Measurements from ENCODE around the gene ARSJ. TPM values are rescaled to one million over a fixed set of nuclear protein-coding genes. Genes with fewer than 3 reads are reported as not detected.

ARSJ gene
- total RNA-seq, 1 experiment from 2014 or later: not detected

DNA sequence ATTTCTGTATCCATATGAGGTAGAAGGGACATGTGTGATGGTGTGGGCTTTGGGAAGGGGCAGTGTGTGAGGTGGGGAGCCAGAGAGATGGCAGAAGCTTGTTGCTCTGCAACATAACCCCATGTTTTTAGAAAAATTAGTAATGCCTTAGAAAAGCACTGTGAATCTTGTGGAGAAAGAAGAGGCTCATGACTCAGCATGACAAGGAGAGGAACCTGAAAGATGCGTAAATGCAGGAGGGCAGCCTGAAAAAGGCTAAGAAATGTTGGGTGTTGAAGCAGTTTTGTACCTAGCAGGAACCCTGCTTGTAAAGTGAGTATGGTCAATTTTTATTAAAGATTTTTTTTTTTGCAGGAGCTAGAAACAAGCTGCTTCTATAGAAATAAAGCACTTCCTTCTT is 59.8 kb downstream of the ARSJ start:
- no peak for DNase-seq (ENCODE audit: low spot score)
- in situ Hi-C loops (cut with HindIII; ENCODE audit: low sequenced_read_pairs): no loop called here

DNA sequence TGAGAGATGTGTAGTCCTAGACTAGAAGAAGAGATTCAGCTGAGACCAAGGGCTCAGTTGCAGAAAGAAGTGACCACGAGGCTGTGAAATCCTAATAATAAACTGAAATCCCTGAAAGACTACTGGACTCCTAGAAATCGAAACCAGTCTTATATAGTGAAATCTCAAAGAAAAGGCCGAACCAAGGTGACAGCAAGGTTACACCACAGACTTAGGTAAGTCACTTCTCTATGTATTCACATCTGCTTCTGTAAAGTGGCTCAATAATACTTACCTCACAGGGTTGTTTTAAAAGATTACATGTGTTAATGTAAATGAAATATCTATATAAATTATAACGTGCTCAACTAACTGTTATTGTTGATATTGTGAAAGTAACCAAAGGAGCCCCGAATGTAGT is 60.3 kb downstream of the ARSJ start:
- no peak for DNase-seq (ENCODE audit: low spot score)
- in situ Hi-C loops (cut with HindIII; ENCODE audit: low sequenced_read_pairs): no loop called here

DNA sequence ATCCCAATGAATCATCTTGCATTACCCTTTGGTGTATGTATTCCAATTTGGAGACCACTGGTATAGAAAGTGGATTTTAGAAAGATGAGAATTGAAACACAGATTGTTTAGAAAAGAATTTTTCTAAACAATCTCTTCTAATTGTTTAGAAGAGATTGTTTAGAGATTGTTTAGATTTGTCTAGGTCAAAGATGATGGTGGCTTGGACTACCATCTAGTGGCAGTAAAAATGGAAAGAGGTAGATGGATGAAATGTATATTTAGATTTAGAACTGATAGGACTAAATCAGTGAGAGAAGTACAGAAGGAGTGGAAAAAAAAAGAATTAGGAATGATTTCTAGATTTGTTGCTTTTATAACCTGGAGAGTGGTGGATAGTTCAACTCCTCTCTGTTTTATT is 70.6 kb downstream of the ARSJ start:
- DNase-seq (ENCODE audit: low spot score): no peak
- in situ Hi-C loops (cut with HindIII; ENCODE audit: low sequenced_read_pairs): no loop called here

DNA sequence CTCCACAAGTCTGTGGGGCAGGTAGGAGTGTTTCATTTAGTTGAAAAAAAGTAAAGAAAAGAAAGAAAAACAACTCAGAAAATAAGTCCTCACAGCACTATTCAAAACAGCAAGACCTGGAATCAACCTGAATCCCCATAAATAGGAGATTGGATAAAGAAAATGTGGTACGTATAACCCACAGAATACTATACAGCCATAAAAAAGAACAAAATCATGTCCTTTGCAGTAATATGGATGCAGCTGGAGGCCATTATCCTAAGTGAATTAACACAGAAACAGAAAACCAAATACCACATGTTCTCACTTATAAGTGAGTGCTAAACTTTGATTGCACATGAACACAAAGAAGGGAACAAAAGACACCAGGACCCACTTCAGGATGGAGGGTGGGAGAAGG is 71.9 kb downstream of the ARSJ start:
- in situ Hi-C loops (cut with HindIII; ENCODE audit: low sequenced_read_pairs): no loop called here
- DNase-seq (ENCODE audit: low spot score): no peak

DNA sequence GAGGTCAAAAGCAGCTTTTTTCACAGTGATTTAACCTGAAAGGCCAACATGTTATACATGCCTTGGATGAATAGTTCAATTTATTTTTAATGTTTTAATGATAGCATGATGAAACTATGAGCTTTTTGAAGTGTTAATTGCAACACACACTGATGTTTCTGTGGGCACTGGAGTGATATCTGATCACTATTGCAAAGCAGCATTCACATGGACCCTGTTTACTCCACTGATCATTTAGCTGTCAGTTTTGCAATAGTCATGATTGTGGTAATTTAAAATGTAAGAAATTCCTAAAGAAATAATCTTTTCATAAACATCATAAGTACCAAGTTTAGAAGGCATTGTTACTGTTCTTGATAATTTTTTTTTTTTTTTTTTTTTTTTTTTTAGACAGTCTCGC is 74.1 kb downstream of the ARSJ start:
- in situ Hi-C loops (cut with HindIII; ENCODE audit: low sequenced_read_pairs): no loop called here
- DNase-seq (ENCODE audit: low spot score): no peak

DNA sequence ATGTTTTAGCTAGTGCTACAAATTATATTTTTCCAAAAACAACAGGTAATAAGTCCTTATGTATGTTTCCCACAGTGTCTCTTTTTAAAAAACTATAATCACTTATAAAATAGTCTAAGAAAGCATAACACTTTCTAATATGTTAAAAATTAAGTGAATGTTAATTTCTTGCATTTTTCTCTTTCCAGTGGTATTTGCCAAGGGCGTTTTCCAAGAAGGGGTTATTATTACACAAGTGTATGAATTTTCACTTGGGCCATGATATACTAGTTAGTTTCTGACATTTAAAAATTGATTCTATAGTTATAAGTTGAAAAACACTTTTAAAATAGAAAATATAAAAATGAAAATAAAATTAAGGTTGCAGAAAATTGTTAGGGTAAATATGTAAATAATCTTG is 74.6 kb downstream of the ARSJ start:
- in situ Hi-C loops (cut with HindIII; ENCODE audit: low sequenced_read_pairs): no loop called here

DNA sequence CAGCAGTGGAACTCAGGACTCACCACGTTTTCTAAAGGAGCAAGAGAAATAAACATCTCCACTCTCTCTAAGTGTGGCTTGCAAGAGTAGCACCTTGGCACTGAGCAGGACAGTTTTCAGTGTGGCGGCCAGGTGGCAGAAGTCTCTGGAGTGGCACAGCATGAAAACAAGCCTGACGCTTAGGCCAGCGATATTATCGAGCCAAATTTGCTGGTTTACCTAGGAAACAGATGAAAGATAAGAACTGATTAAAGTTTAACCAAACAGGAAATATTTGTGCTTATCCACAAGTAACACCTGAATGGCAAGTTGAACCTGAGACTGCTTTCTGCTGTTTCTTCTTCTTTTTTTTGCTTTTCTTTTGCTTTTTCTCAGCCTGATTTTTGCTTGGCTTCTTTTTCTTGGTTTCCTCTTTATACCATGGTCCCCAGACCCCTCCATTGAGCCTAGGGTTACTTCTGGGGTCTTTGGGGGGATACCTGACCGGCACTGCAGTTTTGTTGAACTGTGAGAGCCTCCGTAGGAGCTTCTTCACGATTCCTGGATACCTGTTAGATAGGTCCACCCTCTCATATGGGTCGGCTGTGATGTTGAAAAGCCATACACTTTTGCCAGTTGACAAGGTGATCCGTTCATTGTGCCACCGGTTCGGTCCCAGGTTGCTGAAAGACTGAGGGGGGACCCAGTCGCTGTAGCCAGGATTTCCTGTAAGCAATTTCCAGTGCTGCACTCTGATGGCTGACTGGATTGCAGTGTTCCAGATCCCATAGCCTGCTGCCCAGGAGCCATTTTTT is 77.3 kb downstream of the ARSJ start:
- in situ Hi-C loops (cut with HindIII; ENCODE audit: low sequenced_read_pairs): no loop called here
- peak; percentile 98 for DNase-seq (ENCODE audit: low spot score)

More for the DNA sequence above, 74.6 kb downstream of the ARSJ start:
- DNase-seq (ENCODE audit: low spot score): no peak

DNA sequence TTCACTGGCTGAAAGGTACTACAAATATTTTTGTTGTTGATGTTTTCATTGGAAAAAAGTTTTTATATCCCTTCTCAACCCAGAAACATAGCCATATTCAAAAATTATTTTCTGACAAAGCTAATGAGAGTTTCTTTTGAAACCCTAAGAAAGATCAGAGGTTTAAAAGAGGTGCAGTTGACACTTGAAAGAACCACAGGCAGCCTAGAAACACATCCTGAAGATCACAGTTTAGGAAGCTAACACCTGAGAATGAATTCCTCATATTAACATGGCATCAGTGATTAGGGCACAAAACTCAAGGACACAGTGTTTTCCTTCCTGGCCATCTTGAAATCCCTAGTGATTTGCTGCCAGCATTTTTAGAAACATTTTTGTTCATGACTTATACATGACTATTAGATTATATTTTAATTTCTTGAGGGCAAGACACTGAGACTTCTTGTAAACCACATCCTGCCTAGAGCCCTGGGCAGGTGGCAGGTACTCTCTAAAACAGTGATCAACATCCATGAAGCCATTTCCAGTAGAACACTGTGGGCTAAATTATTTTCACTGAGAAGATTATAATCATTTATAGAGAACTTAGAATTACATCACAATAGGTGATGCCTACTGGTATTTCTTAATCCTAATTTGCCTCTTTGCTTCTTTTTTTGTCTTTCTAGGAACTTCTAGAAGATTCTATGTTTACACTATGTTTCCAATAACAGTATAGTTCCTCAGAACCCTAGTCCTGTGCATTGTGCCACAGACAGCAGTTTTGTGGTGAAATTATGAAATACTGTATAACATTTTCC is 80.0 kb downstream of the ARSJ start:
- no peak for DNase-seq (ENCODE audit: low spot score)
- in situ Hi-C loops (cut with HindIII; ENCODE audit: low sequenced_read_pairs): no loop called here

DNA sequence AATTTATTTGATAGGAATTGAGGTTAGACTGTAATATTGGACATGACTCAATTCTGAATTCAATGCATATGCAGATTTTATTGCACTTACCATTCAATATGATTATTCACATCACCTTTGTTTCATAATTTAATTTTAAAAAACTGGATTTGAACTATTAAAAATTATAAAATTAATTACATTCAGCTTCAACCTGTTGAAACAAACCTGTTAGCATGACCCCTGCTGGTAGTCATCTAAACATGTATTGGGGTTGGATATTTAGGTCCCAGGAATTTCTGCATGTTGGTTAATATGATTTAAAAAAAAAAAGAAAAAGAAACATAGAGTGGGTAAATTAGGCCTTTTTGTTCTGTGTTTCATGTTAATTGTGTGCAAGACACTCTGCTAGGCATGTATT is 85.9 kb downstream of the ARSJ start:
- DNase-seq (ENCODE audit: low spot score): no peak
- in situ Hi-C loops (cut with HindIII; ENCODE audit: low sequenced_read_pairs): no loop called here

DNA sequence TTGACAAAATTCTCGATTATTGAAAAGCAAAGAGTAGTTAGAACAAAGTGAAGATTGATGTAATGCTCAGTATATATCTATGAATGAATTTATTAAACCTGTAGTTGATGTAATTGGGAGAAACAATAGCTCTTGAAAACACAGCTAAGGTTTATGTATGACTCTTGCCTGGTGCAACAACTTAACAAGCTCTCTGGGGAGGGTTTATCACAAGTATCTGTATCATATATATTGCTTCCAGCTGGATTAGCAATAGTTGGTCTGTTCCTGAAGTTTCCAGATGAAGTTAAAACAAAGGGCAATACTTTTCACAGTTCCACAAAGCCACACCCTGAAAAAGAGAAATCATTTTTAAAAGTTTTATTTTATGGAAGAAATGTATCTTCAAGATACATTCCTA is 91.4 kb downstream of the ARSJ start:
- no peak for DNase-seq (ENCODE audit: low spot score)
- in situ Hi-C loops (cut with HindIII; ENCODE audit: low sequenced_read_pairs): no loop called here

DNA sequence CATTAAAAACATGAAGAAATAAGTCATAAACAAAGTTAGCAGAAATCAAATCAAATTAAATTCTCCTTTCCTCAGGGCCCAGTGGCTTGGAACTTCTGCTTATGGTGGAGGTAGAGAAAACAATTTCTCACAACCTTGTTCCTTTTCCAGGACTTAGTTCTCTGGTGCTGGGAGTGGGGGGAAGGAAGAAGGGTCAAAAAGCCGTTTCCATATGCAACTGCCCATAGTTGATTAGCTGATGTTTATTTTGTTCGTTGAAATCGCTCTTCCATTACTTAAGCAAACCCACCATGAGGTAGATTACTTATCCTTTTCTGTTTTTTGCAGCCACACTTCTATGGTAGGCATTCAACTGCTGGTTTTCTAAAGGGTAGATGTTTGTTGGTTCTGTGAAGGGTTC is 94.2 kb downstream of the ARSJ start:
- DNase-seq (ENCODE audit: low spot score): no peak
- in situ Hi-C loops (cut with HindIII; ENCODE audit: low sequenced_read_pairs): no loop called here

DNA sequence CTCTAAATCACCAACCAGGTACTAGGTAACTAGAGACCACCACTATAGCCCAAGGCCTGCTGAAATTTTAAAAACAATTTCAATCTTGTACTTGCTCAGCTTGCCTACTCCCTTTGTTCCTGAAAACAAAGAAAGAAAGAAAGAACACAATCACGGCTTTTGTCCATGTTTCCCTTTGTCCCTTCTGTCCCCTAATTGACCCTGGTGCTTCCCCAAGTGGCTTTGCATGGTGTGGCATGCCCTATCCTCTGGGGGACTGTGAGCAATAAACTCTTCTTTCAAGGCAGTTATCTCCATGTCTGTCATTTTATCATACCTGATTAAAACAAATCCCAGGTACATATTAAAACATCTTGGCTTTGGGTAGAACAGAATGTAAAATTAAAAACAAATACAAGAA is 94.8 kb downstream of the ARSJ start:
- in situ Hi-C loops (cut with HindIII; ENCODE audit: low sequenced_read_pairs): no loop called here
- no peak for DNase-seq (ENCODE audit: low spot score)

DNA sequence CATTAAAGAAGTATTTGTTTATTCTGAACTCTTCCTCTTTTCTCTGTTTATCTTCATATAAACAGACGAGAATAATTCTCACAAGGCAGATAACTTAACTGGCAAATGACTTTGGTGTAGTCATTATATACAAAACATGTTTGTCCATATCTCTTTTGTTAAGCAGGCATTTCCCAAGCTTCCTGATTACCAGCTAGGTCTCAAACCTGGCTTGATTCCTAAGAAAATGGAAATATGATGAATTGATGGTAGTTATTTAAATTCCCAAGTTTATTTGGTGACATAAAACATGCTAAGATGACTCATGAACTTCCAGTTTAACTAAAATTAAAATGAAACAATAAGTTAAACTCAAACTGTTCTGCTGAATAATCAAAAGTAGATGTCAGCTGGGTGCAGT is 96.8 kb downstream of the ARSJ start:
- DNase-seq (ENCODE audit: low spot score): no peak
- in situ Hi-C loops (cut with HindIII; ENCODE audit: low sequenced_read_pairs): no loop called here

DNA sequence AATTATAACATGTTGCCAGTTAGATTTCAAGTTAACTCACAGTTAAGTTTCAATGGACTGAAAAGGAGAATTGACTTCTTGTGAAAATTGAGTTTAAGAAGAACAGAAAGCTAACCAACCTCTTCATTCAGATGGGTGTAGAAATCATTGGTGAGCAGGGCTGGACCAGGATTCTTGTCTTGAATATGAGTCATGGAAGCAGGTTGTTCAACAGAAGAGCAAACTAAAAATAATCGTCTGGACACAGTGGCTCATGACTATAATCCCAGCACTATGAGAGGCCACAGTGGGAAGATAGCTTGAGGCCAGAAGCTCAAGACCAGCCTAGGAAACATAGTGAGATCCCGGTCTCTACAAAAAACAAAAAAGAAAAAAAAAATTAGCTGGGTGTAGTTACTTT is 98.2 kb downstream of the ARSJ start:
- no peak for DNase-seq (ENCODE audit: low spot score)
- in situ Hi-C loops (cut with HindIII; ENCODE audit: low sequenced_read_pairs): no loop called here

DNA sequence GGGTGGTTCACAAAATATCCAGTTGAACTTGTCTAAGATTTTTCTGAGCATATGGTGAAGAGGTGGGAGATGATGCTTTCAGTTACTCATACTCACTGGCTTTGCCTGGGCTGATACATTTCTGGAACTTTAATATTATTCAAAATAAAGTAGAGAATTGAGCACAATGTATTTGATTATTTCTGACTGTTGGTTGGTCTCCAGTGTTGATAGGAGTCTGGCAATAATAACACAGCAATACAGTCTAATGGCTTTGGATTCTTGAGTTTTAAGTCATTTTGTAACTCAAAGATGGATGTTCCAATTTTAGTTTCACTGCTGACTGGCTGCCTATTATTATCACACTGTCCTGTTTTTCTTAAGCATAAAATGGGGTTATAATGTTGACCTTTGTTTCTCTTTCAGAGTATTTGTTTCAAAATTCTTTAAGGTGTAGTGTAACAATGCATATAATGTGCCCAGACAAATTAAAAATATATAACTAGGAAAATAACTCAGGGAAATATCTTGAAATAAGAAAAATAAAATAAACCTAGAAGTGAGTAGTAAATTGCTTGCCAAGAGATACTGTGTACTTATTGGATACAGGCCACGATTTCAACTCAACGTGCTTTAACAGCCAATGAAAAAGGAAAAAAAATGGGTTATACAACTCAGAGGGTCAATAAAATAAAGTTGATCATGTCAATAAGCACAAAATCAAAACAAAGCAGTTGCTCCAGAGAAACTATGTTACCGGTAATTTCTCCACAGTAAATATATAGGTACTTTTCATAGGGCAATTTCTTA is 99.0 kb downstream of the ARSJ start:
- in situ Hi-C loops (cut with HindIII; ENCODE audit: low sequenced_read_pairs): no loop called here
- DNase-seq (ENCODE audit: low spot score): no peak

DNA sequence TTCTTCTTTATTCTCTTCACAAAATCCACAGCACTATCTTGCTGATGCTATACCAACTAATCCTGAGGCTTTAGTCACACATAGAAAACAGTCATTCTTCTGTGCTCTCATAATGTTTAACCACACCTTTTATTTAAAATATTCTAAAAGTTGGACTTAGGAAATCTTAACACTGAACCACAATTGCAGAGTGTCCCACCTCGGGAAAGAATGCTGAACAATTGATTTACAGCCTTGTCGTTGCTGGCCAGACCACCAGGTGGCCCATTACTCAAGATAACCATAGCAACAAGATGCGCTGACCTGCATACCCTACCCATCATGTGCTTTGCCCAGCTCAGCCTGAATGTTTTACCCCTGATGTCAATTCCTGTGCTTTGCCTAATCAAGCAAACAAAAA is 100.8 kb downstream of the ARSJ start:
- in situ Hi-C loops (cut with HindIII; ENCODE audit: low sequenced_read_pairs): no loop called here
- DNase-seq (ENCODE audit: low spot score): no peak

DNA sequence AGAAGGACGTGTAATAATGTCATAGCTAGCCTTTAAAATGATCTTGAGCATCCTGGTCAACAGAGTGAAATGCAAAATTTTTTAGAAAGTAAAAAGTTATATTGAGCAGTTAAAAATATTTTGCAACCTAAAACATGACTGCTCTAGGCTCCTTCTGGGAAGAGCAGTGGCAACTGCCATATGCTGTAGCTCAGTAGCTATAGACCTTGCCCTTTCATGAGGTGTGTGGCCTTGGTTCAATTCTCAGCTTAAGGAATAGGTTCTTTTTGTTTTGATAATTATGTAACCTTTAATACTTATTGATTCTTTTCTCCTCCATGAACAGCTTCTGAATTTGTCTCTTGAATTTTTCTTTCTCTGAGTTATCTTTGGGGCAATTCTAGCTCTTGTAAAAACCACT is 105.0 kb downstream of the ARSJ start:
- in situ Hi-C loops (cut with HindIII; ENCODE audit: low sequenced_read_pairs): no loop called here
- DNase-seq (ENCODE audit: low spot score): no peak

DNA sequence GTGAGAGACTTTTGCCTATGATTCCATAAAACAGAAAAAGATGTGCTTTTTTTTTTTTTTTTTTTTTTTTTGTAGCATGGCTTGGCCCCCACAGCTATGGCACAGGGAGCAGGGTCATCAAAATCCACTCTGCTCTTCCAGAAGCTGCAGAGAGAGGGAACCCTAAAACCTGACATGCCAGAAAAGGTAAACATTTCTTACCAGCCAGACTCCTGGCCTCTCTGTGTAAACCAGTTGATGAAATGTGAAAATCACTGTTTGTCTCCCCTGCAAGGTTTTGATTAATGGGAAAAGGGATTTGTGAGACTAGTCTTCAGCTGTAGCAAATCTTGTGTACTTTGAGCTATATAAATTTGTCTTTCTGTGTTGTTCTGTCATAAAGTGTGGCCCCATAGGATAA is 105.9 kb downstream of the ARSJ start:
- DNase-seq (ENCODE audit: low spot score): peak; percentile 39
- in situ Hi-C loops (cut with HindIII; ENCODE audit: low sequenced_read_pairs): no loop called here

DNA sequence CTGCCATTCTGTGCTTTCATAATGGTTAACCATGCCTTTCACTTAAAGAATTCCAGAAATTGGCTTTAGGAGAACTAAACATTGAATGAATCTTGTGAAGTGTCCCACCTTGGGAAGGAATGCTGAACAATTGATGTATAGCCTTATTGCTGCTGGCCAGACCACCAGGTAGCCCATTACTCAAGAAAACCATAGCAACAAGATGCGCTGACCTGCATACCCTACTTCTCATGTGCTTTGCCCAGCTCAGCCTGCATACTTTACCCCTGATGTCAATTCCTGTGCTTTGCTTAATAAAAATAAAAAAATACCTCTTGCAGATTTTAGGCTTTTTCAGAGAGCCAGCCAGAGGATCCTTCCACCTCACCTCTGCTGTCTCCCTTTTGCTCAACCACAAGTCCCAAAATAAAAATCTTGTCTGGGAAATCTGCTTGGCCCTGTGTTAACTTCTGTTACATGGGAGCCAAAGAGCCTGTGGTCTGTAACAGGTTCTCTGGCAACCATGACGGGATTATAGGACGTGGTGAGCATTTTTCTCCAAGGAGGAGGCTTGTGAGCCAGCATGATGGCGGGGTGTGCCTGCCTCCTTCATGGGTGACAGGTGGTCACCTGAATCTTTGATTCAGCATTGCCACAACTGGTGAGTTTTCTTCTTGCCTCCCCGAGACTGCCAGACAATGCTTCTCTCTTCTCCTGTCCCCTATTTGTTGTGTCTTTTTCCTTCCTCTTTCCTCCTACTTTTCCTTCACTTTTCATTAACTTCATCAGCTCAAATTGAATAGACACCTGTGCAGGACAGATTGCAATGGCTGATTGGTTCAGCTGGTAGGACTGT is 106.8 kb downstream of the ARSJ start:
- in situ Hi-C loops (cut with HindIII; ENCODE audit: low sequenced_read_pairs): no loop called here
- DNase-seq (ENCODE audit: low spot score): peak; percentile 65
